Loucy (cell line): Measurements from ENCODE around the gene HOXD8.

ENCODE experiments used
- H2AFZ ChIP-seq: fragments of 200-600 bp; sonication (generic); 2 replicates; pipeline ENCODE4 v1.6.0; 2016; ENCODE audit warnings: antibody characterized with exemption, mild to moderate bottlenecking, low read length, moderate library complexity
- H3F3A ChIP-seq: fragments of 200-600 bp; 2 replicates; pipeline ENCODE4 v1.6.0; 2016; ENCODE audit warnings: antibody characterized with exemption, low read depth, mild to moderate bottlenecking
- H3K27me3 ChIP-seq: fragments of 200-600 bp; sonication (generic); 2 replicates; pipeline ENCODE4 v1.6.1; 2014; ENCODE audit warnings: low read length, mild to moderate bottlenecking; ENCODE audit not compliant: insufficient read depth, poor library complexity, severe bottlenecking
- H3K36me3 ChIP-seq: fragments of 200-600 bp; sonication (generic); 2 replicates; pipeline ENCODE4 v1.6.1; 2016; ENCODE audit warnings: low read length; ENCODE audit not compliant: insufficient read depth
- H3K4me1 ChIP-seq: fragments of 200-600 bp; sonication (generic); 2 replicates; pipeline ENCODE4 v1.5.1; 2014; ENCODE audit warnings: low read length, mild to moderate bottlenecking; ENCODE audit not compliant: insufficient read depth, poor library complexity, severe bottlenecking
- H3K4me2 ChIP-seq: fragments of 200-600 bp; sonication (generic); 2 replicates; pipeline ENCODE4 v1.6.0; 2014; ENCODE audit warnings: antibody characterized with exemption, low read length, low read depth, mild to moderate bottlenecking; ENCODE audit not compliant: poor library complexity, severe bottlenecking
- H3K4me3 ChIP-seq: fragments of 200-600 bp; sonication (generic); 2 replicates; pipeline ENCODE4 v1.5.1; 2014; ENCODE audit warnings: low read length, mild to moderate bottlenecking, mixed read lengths; ENCODE audit not compliant: poor library complexity, severe bottlenecking
- H3K79me2 ChIP-seq: fragments of 200-600 bp; sonication (generic); 2 replicates; pipeline ENCODE4 v1.6.1; 2014; ENCODE audit warnings: low read length; ENCODE audit not compliant: insufficient read depth
- H3K9ac ChIP-seq: fragments of 200-600 bp; sonication (generic); 2 replicates; pipeline ENCODE4 v1.6.0; 2014; ENCODE audit warnings: mild to moderate bottlenecking, low read depth, low read length, moderate library complexity; ENCODE audit not compliant: poor library complexity, severe bottlenecking
- H3K9me2 ChIP-seq: fragments of 200-600 bp; sonication (generic); replicated peaks from 2 replicates; pipeline ENCODE4 v1.6.1; 2016; ENCODE audit warnings: low read depth, low read length, mixed read lengths
- H3K9me3 ChIP-seq: fragments of 200-600 bp; sonication (generic); 2 replicates; pipeline ENCODE4 v1.6.1; 2014; ENCODE audit warnings: mild to moderate bottlenecking, antibody characterized with exemption, low read length, low read depth; ENCODE audit not compliant: insufficient read depth
- H4K20me1 ChIP-seq: fragments of 200-600 bp; sonication (generic); 2 replicates; pipeline ENCODE4 v1.6.0; 2014; ENCODE audit warnings: antibody characterized with exemption, low read length, mild to moderate bottlenecking; ENCODE audit not compliant: insufficient read depth, poor library complexity, severe bottlenecking
- EZH2phosphoT487 ChIP-seq: fragments of 200-600 bp; IDR thresholded peaks from 2 replicates; pipeline ENCODE4 v1.6.1; 2018; ENCODE audit warnings: antibody characterized with exemption, mild to moderate bottlenecking, moderate library complexity, borderline replicate concordance
- TF ChIP-seq, protein P1 (sequence below): fragments of 200-600 bp; sonication (generic); conservative IDR thresholded peaks from 2 replicates; pipeline ENCODE4 v1.5.1; 2014; ENCODE audit warnings: mild to moderate bottlenecking, antibody characterized with exemption, low read length

The HOXD8 gene

DNA sequence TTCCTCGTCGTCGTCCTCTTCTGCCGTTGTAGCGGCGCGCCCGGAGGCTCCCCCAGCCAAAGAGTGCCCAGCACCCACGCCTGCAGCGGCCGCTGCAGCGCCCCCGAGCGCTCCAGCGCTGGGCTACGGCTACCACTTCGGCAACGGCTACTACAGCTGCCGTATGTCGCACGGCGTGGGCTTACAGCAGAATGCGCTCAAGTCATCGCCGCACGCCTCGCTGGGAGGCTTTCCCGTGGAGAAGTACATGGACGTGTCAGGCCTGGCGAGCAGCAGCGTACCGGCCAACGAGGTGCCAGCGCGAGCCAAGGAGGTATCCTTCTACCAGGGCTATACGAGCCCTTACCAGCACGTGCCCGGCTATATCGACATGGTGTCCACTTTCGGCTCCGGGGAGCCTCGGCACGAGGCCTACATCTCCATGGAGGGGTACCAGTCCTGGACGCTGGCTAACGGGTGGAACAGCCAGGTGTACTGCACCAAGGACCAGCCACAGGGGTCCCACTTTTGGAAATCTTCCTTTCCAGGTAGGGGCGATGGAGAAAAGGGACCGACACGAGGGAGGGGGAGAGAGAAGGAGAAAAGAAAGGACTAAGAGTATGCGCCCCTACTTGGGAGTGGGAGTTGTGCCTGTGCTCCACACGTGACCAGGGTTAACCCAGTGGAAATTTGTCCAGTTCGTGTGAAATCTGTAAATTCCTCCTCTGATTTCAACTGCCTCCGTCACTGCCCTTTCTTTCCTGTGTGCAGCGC, 36.2 kb upstream of the HOXD8 start:
- Histone ChIP-seq H2AFZ (no peak overlapping the region), H3K9me3 (no peaks in the 10 kb centered on the region), H3K4me1 (peaks cover 17% of the 10 kb centered on the region), H3K79me2 (no peaks in the 10 kb centered on the region), H3K4me2 (no peak overlapping the region), H3K4me3 (no peak overlapping the region), H4K20me1 (no peaks in the 10 kb centered on the region), H3K9ac (no peak overlapping the region), H3K27me3 (no peaks in the 10 kb centered on the region), H3K36me3 (no peaks in the 10 kb centered on the region), H3K9me2 (no peaks in the 10 kb centered on the region), H3F3A (no peaks in the 10 kb centered on the region)
- TF ChIP-seq, protein P1, sequence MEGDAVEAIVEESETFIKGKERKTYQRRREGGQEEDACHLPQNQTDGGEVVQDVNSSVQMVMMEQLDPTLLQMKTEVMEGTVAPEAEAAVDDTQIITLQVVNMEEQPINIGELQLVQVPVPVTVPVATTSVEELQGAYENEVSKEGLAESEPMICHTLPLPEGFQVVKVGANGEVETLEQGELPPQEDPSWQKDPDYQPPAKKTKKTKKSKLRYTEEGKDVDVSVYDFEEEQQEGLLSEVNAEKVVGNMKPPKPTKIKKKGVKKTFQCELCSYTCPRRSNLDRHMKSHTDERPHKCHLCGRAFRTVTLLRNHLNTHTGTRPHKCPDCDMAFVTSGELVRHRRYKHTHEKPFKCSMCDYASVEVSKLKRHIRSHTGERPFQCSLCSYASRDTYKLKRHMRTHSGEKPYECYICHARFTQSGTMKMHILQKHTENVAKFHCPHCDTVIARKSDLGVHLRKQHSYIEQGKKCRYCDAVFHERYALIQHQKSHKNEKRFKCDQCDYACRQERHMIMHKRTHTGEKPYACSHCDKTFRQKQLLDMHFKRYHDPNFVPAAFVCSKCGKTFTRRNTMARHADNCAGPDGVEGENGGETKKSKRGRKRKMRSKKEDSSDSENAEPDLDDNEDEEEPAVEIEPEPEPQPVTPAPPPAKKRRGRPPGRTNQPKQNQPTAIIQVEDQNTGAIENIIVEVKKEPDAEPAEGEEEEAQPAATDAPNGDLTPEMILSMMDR, result no peak
- no peak for TF ChIP-seq EZH2phosphoT487

DNA sequence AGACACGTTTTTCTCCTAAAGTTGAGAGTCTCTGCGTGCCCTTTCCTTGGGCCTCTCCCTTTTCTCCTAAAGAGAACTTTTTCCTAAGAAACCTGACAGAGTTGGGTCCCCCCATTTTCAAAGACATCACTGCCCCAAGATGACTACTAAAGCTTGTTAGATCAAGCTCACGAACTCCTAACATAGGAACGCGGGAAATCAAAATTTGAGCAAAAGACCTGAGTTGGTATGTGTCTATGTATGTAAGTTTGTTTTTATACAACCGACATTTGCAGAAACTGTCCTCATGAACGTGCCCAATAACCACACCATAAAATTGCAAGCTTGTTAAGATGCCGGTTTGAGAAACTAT, 35.6 kb upstream of the HOXD8 start:
- Histone ChIP-seq H3K27me3 (no peaks in the 10 kb centered on the region), H3K4me1 (peaks cover 17% of the 10 kb centered on the region), H3K9me2 (no peaks in the 10 kb centered on the region), H3K9me3 (no peaks in the 10 kb centered on the region), H4K20me1 (no peaks in the 10 kb centered on the region), H3F3A (no peaks in the 10 kb centered on the region), H2AFZ (no peak overlapping the region), H3K36me3 (no peaks in the 10 kb centered on the region), H3K79me2 (no peaks in the 10 kb centered on the region), H3K9ac (no peak overlapping the region), H3K4me3 (no peak overlapping the region), H3K4me2 (no peak overlapping the region)
- TF ChIP-seq EZH2phosphoT487, result no peak
- TF ChIP-seq, protein P1, result no peak

DNA sequence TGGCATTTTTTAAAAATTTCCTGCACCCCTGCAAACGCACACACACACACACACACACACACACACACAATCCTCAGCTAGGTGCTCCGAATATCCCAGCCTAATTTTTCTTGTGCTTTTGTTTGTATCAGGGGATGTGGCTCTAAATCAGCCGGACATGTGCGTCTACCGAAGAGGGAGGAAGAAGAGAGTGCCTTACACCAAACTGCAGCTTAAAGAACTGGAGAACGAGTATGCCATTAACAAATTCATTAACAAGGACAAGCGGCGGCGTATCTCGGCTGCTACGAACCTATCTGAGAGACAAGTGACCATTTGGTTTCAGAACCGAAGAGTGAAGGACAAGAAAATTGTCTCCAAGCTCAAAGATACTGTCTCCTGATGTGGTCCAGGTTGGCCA, 35.2 kb upstream of the HOXD8 start:
- H3K9me3 ChIP-seq, result no peaks in the 10 kb centered on the region
- H3K9me2 ChIP-seq, result no peaks in the 10 kb centered on the region
- TF ChIP-seq, protein P1, result no peak
- no peak for TF ChIP-seq EZH2phosphoT487
- H3K27me3 ChIP-seq, result no peaks in the 10 kb centered on the region
- no peaks in the 10 kb centered on the region for H3F3A ChIP-seq
- H3K4me3 ChIP-seq, result no peak overlapping the region
- H3K79me2 ChIP-seq, result no peaks in the 10 kb centered on the region
- H3K36me3 ChIP-seq, result no peaks in the 10 kb centered on the region
- no peak overlapping the region for H2AFZ ChIP-seq
- no peaks in the 10 kb centered on the region for H4K20me1 ChIP-seq
- no peak overlapping the region for H3K4me2 ChIP-seq
- peaks cover 17% of the 10 kb centered on the region for H3K4me1 ChIP-seq
- no peak overlapping the region for H3K9ac ChIP-seq
